Spinal cord (tissue), 10 donors: ENCODE measurements around the gene LRFN2. TPM values are rescaled to one million over a fixed set of nuclear protein-coding genes. Genes with fewer than 3 reads are reported as not detected.

Source experiments
- DNase-seq, 6 donors: peaks; one replicate each; pipeline versions ENCODE4 v3.0.0 to v3.0.0-alpha.2; 2013 to 2015; ENCODE audit warnings: low spot score in 6 of 6, low read depth in 4 of 6
- H3K27ac ChIP-seq: one replicate; pipeline ENCODE4 v1.5.1; 2013; ENCODE audit warnings: low read depth, low read length, control low read depth
- H3K27me3 ChIP-seq: one replicate; pipeline ENCODE4 v1.6.1; 2013; ENCODE audit warnings: low read length; ENCODE audit not compliant: control insufficient read depth, insufficient read depth
- H3K36me3 ChIP-seq: one replicate; pipeline ENCODE4 v1.6.1; 2013; ENCODE audit warnings: low read length; ENCODE audit not compliant: control insufficient read depth, insufficient read depth
- H3K4me1 ChIP-seq: one replicate; pipeline ENCODE4 v1.6.1; 2013; ENCODE audit warnings: low read length; ENCODE audit not compliant: control insufficient read depth, insufficient read depth
- H3K4me3 ChIP-seq: one replicate; pipeline ENCODE4 v1.5.1; 2013; ENCODE audit warnings: low read depth, low read length, control low read depth
- H3K9me3 ChIP-seq: one replicate; pipeline ENCODE4 v1.6.1; 2013; ENCODE audit warnings: low read length; ENCODE audit not compliant: control insufficient read depth, insufficient read depth
- WGBS: methylation state at CpG from one replicate; pipeline ENCODE4 v1.1.5; 2013; ENCODE audit warnings: missing lambda C conversion rate; ENCODE audit not compliant: insufficient coverage; 5-methylcytosine and 5-hydroxymethylcytosine counted together
- polyA plus RNA-seq, 2 donors: library from polyadenylated mRNA; unstranded; fragments of 120-200 nt; gene quantifications; one replicate each; pipeline ENCODE4 v1.2.1, GENCODE V29; 2013; ENCODE audit not compliant: insufficient read length in 2 of 2
- total RNA-seq, 2 donors: library from RNA; depleted of rRNA in 1 of 2; stranded (reverse); fragments of 120-200 nt in 1 of 2; fragments of >200 nt in 1 of 2; gene quantifications; one replicate each; pipeline versions ENCODE4 v1.2.3 to v1.2.4, GENCODE V29; 2013 to 2014
- donor health status: healthy.

The LRFN2 gene
- total and polyA plus RNA-seq, 4 donors, result 2.7 to 8.6 (median 7.3) TPM

GRCh38 chr6:40425192-40425919 lies 161.8 kb downstream of the LRFN2 start:
- H3K4me3 ChIP-seq, result no peak overlapping the region

DNA sequence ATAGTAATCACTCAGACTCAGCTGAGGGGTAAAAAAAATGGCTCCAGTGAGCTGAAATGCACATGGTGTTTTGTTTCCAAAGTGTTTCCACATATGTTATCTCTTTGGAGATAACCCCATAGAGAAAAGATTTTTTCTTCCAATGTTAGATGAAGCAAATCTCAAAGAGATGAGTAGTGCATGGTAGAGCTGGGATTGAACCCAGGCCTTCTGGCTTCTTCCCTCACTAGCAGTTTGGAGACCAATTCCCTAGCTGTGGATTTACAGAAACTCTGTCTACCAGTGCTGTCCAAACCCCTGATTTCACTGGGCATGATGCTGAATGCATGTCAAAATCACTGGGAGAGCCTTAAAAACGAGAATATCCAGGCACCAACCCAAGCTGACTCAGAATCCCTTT lies 165.1 kb downstream of the LRFN2 start:
- Histone ChIP-seq H3K4me3 (no peak overlapping the region), H3K9me3 (no peaks in the 10 kb centered on the region), H3K36me3 (no peaks in the 10 kb centered on the region), H3K27me3 (no peaks in the 10 kb centered on the region), H3K4me1 (peaks cover 31% of the 10 kb centered on the region), H3K27ac (no peak overlapping the region)
- peak in 1 of 6 donors; percentile 74 for DNase-seq
- WGBS, result no CpG with 5 or more reads among the region's 1 CpG

More at GRCh38 chr6:40425192-40425919, 161.8 kb downstream of the LRFN2 start:
- Histone ChIP-seq H3K4me1 (peaks cover 12% of the 10 kb centered on the region), H3K27ac (no peak overlapping the region), H3K9me3 (no peaks in the 10 kb centered on the region), H3K36me3 (no peaks in the 10 kb centered on the region), H3K27me3 (no peaks in the 10 kb centered on the region)
- DNase-seq, result peak in 2 of 6 donors; percentile 78 to 92
- WGBS, result 36% methylated on average over 4 of the region's 4 CpGs

DNA sequence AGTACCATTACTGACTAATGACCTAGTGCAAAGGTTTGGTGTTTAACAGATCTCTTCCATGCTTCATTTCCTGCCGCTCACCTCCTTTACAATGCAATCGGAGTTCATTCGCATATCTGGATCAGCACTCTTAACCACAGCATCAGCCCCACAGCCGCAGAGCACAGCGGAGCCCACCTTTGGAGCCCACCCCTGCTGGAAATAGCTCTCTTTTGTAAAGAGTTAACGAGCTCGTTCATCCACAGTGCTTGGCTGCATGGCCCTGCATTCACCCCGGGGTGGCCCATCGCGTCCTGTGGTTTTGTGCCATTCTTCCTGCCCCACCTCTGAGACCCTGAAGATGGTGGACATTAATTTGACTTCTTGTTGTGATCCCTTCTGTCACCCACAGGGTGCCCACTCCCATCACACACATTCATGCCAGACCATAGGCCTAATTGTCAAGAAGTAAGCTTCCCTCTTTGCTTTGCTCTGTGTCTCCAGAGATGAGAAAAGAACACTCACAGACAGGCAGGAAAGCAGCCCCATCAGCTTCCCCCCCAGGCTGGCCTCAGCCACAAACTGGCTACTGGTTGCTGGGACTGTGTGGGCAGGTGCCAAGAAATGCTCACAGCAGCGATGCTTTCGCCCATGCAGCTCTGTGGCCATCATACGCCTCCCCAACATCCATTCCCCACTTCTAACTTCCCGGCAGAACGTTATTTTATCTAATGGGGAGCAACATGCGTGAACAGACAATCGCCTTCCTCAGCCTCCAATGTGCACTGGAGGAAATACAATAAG lies 167.0 kb downstream of the LRFN2 start:
- Histone ChIP-seq H3K27me3 (no peaks in the 10 kb centered on the region), H3K4me1 (peaks cover 31% of the 10 kb centered on the region), H3K36me3 (no peaks in the 10 kb centered on the region), H3K27ac (no peak overlapping the region), H3K4me3 (no peak overlapping the region), H3K9me3 (no peaks in the 10 kb centered on the region)
- 50% methylated on average over 14 of the region's 17 CpGs for WGBS
- DNase-seq, result peak in 2 of 6 donors; percentile 45 to 75

DNA sequence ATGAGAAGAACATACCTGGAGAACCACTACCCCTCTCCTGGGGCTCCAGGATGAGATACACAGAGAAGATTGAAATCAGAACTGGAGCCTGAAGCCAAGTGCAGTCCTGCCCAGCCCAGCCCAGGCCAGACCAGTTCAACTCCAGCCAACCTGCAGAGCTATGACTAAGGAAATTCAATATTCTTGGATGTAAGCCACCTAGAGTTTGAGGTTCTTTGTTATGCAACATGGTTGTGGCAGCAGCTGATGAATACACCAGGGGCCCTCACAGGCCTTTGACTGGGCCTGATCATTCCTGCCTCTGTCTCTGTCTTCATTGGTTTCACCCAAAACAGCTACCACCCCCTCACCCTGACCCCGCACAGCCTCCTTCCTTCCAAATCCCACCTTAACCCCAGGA lies 167.8 kb downstream of the LRFN2 start:
- H3K27me3 ChIP-seq, result no peaks in the 10 kb centered on the region
- H3K27ac ChIP-seq, result no peak overlapping the region
- WGBS, result 100% methylated on average over 1 of the region's 1 CpG

DNA sequence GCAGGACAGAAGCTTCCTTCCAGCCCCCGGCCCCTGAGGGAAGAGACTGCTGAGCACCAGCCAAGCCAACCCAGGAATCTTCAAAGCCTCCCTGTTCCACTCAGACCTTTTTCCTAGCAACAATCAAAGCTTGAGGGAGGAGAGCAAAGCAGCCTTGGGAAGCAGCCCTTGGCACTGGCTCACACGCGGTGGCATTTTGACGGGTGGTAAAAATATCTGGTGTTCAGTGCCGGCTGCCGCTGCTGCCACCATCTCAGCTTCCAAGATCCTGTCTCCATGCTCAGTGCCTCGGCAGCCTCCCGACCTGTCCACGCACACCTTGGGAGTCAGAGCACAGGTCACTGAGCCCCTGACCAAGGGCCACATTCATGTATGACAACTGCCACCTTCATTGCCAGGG lies 170.1 kb downstream of the LRFN2 start:
- WGBS, result 48% methylated on average over 9 of the region's 9 CpGs
- no peaks in the 10 kb centered on the region for H3K9me3 ChIP-seq
- DNase-seq, result peak in 2 of 6 donors; percentile 50 to 88
- H3K27me3 ChIP-seq, result no peaks in the 10 kb centered on the region
- H3K4me1 ChIP-seq, result peaks cover 32% of the 10 kb centered on the region
- no peak overlapping the region for H3K27ac ChIP-seq
- no peaks in the 10 kb centered on the region for H3K36me3 ChIP-seq
- no peak overlapping the region for H3K4me3 ChIP-seq

More for the DNA sequence above, 167.8 kb downstream of the LRFN2 start:
- Histone ChIP-seq H3K4me1 (peaks cover 27% of the 10 kb centered on the region), H3K36me3 (no peaks in the 10 kb centered on the region), H3K9me3 (no peaks in the 10 kb centered on the region), H3K4me3 (no peak overlapping the region)
- DNase-seq, result no peak

DNA sequence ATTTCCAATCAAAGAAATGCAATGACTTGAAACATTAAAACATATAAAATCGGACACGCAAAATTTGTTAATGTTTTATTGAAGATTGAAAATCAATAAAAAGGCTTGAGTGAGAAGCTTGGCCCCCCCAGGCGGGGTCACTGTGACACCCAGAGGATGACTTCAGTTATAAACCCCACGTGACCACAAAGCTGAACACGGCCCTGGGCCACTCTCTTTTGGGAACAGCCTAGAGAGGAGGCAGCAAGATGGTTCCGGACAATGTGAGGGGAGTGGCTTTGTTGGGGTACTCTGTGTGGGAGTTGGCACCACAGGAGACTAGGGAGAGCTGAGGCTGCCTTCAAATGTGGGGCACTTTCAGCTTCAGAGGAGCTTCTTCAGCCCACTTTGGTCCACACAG lies 172.5 kb downstream of the LRFN2 start:
- Histone ChIP-seq H3K4me3 (no peak overlapping the region), H3K27me3 (no peaks in the 10 kb centered on the region), H3K36me3 (no peaks in the 10 kb centered on the region), H3K27ac (no peak overlapping the region), H3K4me1 (peaks cover 43% of the 10 kb centered on the region), H3K9me3 (no peaks in the 10 kb centered on the region)
- 80% methylated on average over 4 of the region's 6 CpGs for WGBS
- DNase-seq, result no peak

GRCh38 chr6:40413239-40413638 lies 173.9 kb downstream of the LRFN2 start:
- Histone ChIP-seq H3K4me1 (peaks cover 36% of the 10 kb centered on the region), H3K4me3 (no peak overlapping the region), H3K9me3 (no peaks in the 10 kb centered on the region), H3K27me3 (no peaks in the 10 kb centered on the region), H3K36me3 (no peaks in the 10 kb centered on the region), H3K27ac (no peak overlapping the region)
- DNase-seq, result no peak
- 60% methylated on average over 4 of the region's 6 CpGs for WGBS

- Histone ChIP-seq H3K4me1 (peaks cover 30% of the 10 kb centered on the region), H3K9me3 (no peaks in the 10 kb centered on the region)
- WGBS, result 70% methylated on average over 5 of the region's 6 CpGs
Measured at GRCh38 chr6:40411881-40412280, 175.3 kb downstream of the LRFN2 start.

DNA sequence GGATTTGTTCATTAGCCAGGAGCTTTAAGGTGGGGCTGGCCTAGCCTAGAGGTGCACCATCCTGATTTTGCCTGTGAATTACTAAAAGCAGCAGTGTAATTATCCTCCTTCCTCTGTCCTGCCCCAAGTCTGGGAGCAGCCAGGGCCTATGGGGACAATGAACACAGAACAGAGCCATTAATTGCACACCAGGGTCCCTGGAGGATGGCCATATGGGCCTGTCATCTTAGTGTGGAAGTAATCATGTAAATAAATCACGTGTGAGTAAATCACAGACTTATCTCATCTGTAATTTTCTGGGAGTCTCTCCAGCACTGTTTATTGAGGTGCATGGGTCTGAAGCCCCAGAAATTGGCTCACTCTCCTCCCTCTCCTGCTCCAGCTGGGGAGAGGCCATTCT lies 176.3 kb downstream of the LRFN2 start:
- peak in 2 of 6 donors; percentile 75 to 77 for DNase-seq
- no peak overlapping the region for H3K27ac ChIP-seq
- H3K4me1 ChIP-seq, result peaks cover 26% of the 10 kb centered on the region
- H3K36me3 ChIP-seq, result no peaks in the 10 kb centered on the region
- no CpG with 5 or more reads among the region's 1 CpG for WGBS
- H3K27me3 ChIP-seq, result no peaks in the 10 kb centered on the region
- H3K9me3 ChIP-seq, result no peaks in the 10 kb centered on the region
- H3K4me3 ChIP-seq, result no peak overlapping the region

More at GRCh38 chr6:40411881-40412280, 175.3 kb downstream of the LRFN2 start:
- Histone ChIP-seq H3K27me3 (no peaks in the 10 kb centered on the region), H3K4me3 (no peak overlapping the region), H3K36me3 (no peaks in the 10 kb centered on the region), H3K27ac (no peak overlapping the region)
- no peak for DNase-seq
